Left colon (tissue), 2 donors: ENCODE measurements around the gene PADI3. TPM values are rescaled to one million over a fixed set of nuclear protein-coding genes. Genes with fewer than 3 reads are reported as not detected.
"Not testable (repeated sequence)": the region's sequence is repeated elsewhere in the genome, so short reads cannot be mapped to it uniquely, and the experiment has no call there.

ENCODE experiments used
- ATAC-seq: fragments of 200-7000 bp; cut with Tn5 transposase; one replicate; pipeline ENCODE4 v1.9.1; 2020; ENCODE audit warnings: mild to moderate bottlenecking, moderate library complexity
- DNase-seq, 2 donors: peaks; one replicate each; pipeline ENCODE4 v3.0.0-alpha.2; 2020
- intact Hi-C, 2 donors: fragments of 100-400 bp; cut with DNase I in 1 of 2; cut with micrococcal nuclease in 1 of 2; formaldehyde crosslinking; loops; one replicate each; pipeline versions ENCODE4 v1.11.2 to v1.14.0; 2022; cut with DNase I, micrococcal nuclease
- microRNA-seq, 2 donors: library from miRNA; unstranded; fragments of <30 nt; microRNA quantifications; one replicate each; pipeline versions ENCODE4 v1.1.0 to v1.2.0, GENCODE V29; 2020
- total RNA-seq, 2 donors: library from RNA; stranded (reverse); fragmentation: NEBNext Ultra II Directional; extraction: Animal tissue kit (Norgen Biotek cat#: 25700); gene quantifications; one replicate each; pipeline ENCODE4 v1.2.1, GENCODE V29; 2021
- donor health status: DM: no; HTN: no; CAD: no.
- donor health status: DM: yes; HTN: yes; CAD: no.

PADI3 gene
- total RNA-seq, 2 donors from 2014 or later, result not detected

GRCh38 chr1:17310068-17310640, 61.3 kb downstream of the PADI3 start:
- DNase-seq, result no peak

GRCh38 chr1:17313530-17314309, 64.8 kb downstream of the PADI3 start:
- DNase-seq (no peak), ATAC-seq (no peak)
- intact Hi-C loops, result no loop called here

More at GRCh38 chr1:17310068-17310640, 61.3 kb downstream of the PADI3 start:
- intact Hi-C loops, result no loop called here
- ATAC-seq, result no peak

- DNase-seq (no peak), ATAC-seq (no peak)
- intact Hi-C loops, result no loop called here
Observed at GRCh38 chr1:17314491-17314971, 65.6 kb downstream of the PADI3 start.

GRCh38 chr1:17315542-17316130, 66.7 kb downstream of the PADI3 start:
- intact Hi-C loops, result no loop called here
- DNase-seq, result no peak
- no peak for ATAC-seq

- intact Hi-C loops, result no loop called here
- DNase-seq (no peak), ATAC-seq (no peak)
Observed at GRCh38 chr1:17316704-17317103, 67.8 kb downstream of the PADI3 start.

- no peak for DNase-seq
- no peak for ATAC-seq
- intact Hi-C loops, result no loop called here
Observed at GRCh38 chr1:17318262-17318661, 69.4 kb downstream of the PADI3 start.

GRCh38 chr1:17319561-17320350, 70.9 kb downstream of the PADI3 start:
- ATAC-seq (no peak), DNase-seq (no peak)
- intact Hi-C loops, result no loop called here

GRCh38 chr1:17321857-17322390, 73.0 kb downstream of the PADI3 start:
- intact Hi-C loops, result not testable (repeated sequence)
- ATAC-seq (peak; percentile 97), DNase-seq (peak; percentile 39 to 53)

- ATAC-seq (no peak), DNase-seq (no peak)
- intact Hi-C loops, result no loop called here
Observed at GRCh38 chr1:17328855-17329254, 80.0 kb downstream of the PADI3 start.

GRCh38 chr1:17329610-17330009, 80.7 kb downstream of the PADI3 start:
- ATAC-seq, result no peak
- DNase-seq, result no peak
- intact Hi-C loops, result no loop called here

- intact Hi-C loops, result no loop called here
- no peak for ATAC-seq
- no peak for DNase-seq
Observed at GRCh38 chr1:17330856-17331255, 82.0 kb downstream of the PADI3 start.

GRCh38 chr1:17333081-17333480, 84.2 kb downstream of the PADI3 start:
- intact Hi-C loops, result no loop called here
- no peak for DNase-seq

More at GRCh38 chr1:17333081-17333480, 84.2 kb downstream of the PADI3 start:
- ATAC-seq, result no peak

Small RNA genes lying within 50 kb of the gene (microRNA-seq; reads per million reads assigned to microRNA genes)
- 0 reads per million in 2 donors for gene MIR3972

Other genes with a start within 250 kb of the PADI3 start
- gene ATP13A2, start 237.2 kb upstream of the PADI3 start, total RNA-seq, result 10 to 100 TPM; 46.2 to 53.9 TPM
- gene SDHB, start 195.1 kb upstream of the PADI3 start, total RNA-seq, result 100 to 1,000 TPM; 185 to 240 TPM
- 100 to 1,000 TPM; 276 to 278 TPM for gene PADI2, start 129.6 kb upstream of the PADI3 start, total RNA-seq
- under 1 TPM; 0.27 to 0.47 TPM for gene PADI1, start 44.0 kb upstream of the PADI3 start, total RNA-seq
- not detected for gene PADI4, start 59.1 kb downstream of the PADI3 start, total RNA-seq
- not detected for gene PADI6, start 123.1 kb downstream of the PADI3 start, total RNA-seq
- 10 to 100 TPM; 48.8 to 64.1 TPM for gene RCC2, start 190.6 kb downstream of the PADI3 start, total RNA-seq